ENCODE measurements around the gene COQ2.

- no peak for TF ChIP-seq CTCF (IDR thresholded peaks at IDR 0.05 in 8 of 11, conservative IDR thresholded peaks at IDR 0.05 in 3 of 11)
- no peak for TF ChIP-seq POLR2AphosphoS5 (IDR thresholded peaks at IDR 0.05)
- TF ChIP-seq POLR2A (IDR thresholded peaks at IDR 0.05), result no peak
Measured at GRCh38 chr4:83223781-83224180, 60.8 kb downstream of the COQ2 start.
